ENCODE results near the gene CPLX4.

- TF ChIP-seq CTCF (IDR thresholded peaks at IDR 0.05) (no peak), POLR2A (IDR thresholded peaks at IDR 0.05) (no peak)
Measured at GRCh38 chr18:59269563-59270119, 48.8 kb downstream of the CPLX4 start.
